GM23338 (cell line): ENCODE measurements around the gene CACNA1S. TPM values are rescaled to one million over a fixed set of nuclear protein-coding genes. Genes with fewer than 3 reads are reported as not detected.

Source experiments
- ATAC-seq: fragments of 200-7000 bp; cut with Tn5 transposase; 3 replicates; pipeline ENCODE4 v1.9.1; 2020
- DNase-seq: peaks from one replicate; pipeline ENCODE4 v3.0.0-alpha.2; 2015; ENCODE audit warnings: low spot score
- H2AFZ ChIP-seq: fragments of 200-600 bp; sonication (generic); 2 replicates; pipeline ENCODE4 v1.8.0; 2016; ENCODE audit warnings: antibody characterized with exemption, mild to moderate bottlenecking, moderate library complexity
- H3F3A ChIP-seq: fragments of 200-600 bp; sonication (generic); replicated peaks from 2 replicates; pipeline ENCODE4 v1.8.0; 2017; ENCODE audit warnings: antibody characterized with exemption, mixed run types, low read depth
- H3K27ac ChIP-seq: fragments of 200-600 bp; sonication (generic); 2 replicates; pipeline ENCODE4 v1.6.1; 2016; ENCODE audit warnings: low read depth
- H3K27me3 ChIP-seq: fragments of 200-600 bp; sonication (generic); 2 replicates; pipeline ENCODE4 v1.8.0; 2016; ENCODE audit warnings: mild to moderate bottlenecking, mixed run types, moderate library complexity; ENCODE audit not compliant: insufficient read depth
- H3K36me3 ChIP-seq: fragments of 200-600 bp; sonication (generic); 2 replicates; pipeline ENCODE4 v1.8.0; 2016; ENCODE audit warnings: mild to moderate bottlenecking; ENCODE audit not compliant: insufficient read depth
- H3K4me1 ChIP-seq: fragments of 200-600 bp; sonication (generic); 2 replicates; pipeline ENCODE4 v1.8.0; 2016; ENCODE audit warnings: mild to moderate bottlenecking, moderate library complexity; ENCODE audit not compliant: insufficient read depth
- H3K4me2 ChIP-seq: fragments of 200-600 bp; sonication (generic); 2 replicates; pipeline ENCODE4 v1.7.1; 2017; ENCODE audit warnings: mixed run types
- H3K4me3 ChIP-seq: fragments of 200-600 bp; sonication (generic); 2 replicates; pipeline ENCODE4 v1.6.1; 2016; ENCODE audit warnings: mixed run types
- H3K79me2 ChIP-seq: fragments of 200-600 bp; sonication (generic); replicated peaks from 2 replicates; pipeline ENCODE4 v1.8.0; 2017; ENCODE audit warnings: mild to moderate bottlenecking; ENCODE audit not compliant: insufficient read depth
- H3K9me2 ChIP-seq: fragments of 200-600 bp; sonication (generic); 2 replicates; pipeline ENCODE4 v1.8.0; 2017; ENCODE audit not compliant: insufficient read depth
- H4K20me1 ChIP-seq: fragments of 200-600 bp; sonication (generic); replicated peaks from 2 replicates; pipeline ENCODE4 v1.8.0; 2017; ENCODE audit warnings: mild to moderate bottlenecking; ENCODE audit not compliant: insufficient read depth
- H3K27ac Mint-ChIP-seq: 2 replicates; pipeline ENCODE4 v1.8.0; 2020; ENCODE audit warnings: inconsistent platforms, mild to moderate bottlenecking, moderate library complexity, mixed read lengths
- H3K27me3 Mint-ChIP-seq: 3 replicates; pipeline ENCODE4 v1.8.0; 2022; ENCODE audit warnings: low read depth, mild to moderate bottlenecking, moderate library complexity, mixed read lengths, inconsistent platforms; ENCODE audit not compliant: insufficient read depth, poor library complexity
- H3K36me3 Mint-ChIP-seq: 3 replicates; pipeline ENCODE4 v1.8.0; 2021; ENCODE audit warnings: low read depth, mild to moderate bottlenecking, inconsistent platforms, moderate library complexity, mixed read lengths
- H3K4me1 Mint-ChIP-seq: 3 replicates; pipeline ENCODE4 v1.8.0; 2020; ENCODE audit warnings: mild to moderate bottlenecking, inconsistent platforms, mixed read lengths
- H3K4me3 Mint-ChIP-seq: 3 replicates; pipeline ENCODE4 v1.8.0; 2021; ENCODE audit warnings: moderate library complexity, mild to moderate bottlenecking, inconsistent platforms, mixed read lengths
- H3K9me3 Mint-ChIP-seq: 3 replicates; pipeline ENCODE4 v1.8.0; 2020; ENCODE audit warnings: moderate library complexity, mild to moderate bottlenecking, inconsistent platforms, mixed read lengths
- CREB1 ChIP-seq: fragments of 250-450 bp; sonication (Bioruptor Pico); IDR thresholded peaks from 2 replicates; pipeline ENCODE4 v1.5.0; 2020; ENCODE audit warnings: low read depth, mild to moderate bottlenecking, moderate library complexity
- EZH2 ChIP-seq: fragments of 200-600 bp; sonication (generic); IDR thresholded peaks from one replicate; pipeline ENCODE4 v1.8.0; 2017; ENCODE audit warnings: antibody characterized with exemption, mild to moderate bottlenecking, low read depth; ENCODE audit not compliant: unreplicated experiment
- EZH2phosphoT487 ChIP-seq: fragments of 200-600 bp; sonication (generic); IDR thresholded peaks from one replicate; pipeline ENCODE4 v1.8.1; 2018; ENCODE audit warnings: antibody characterized with exemption; ENCODE audit not compliant: unreplicated experiment
- JUNB ChIP-seq: IDR thresholded peaks from one replicate; pipeline ENCODE4 v1.6.1; 2016; ENCODE audit warnings: antibody characterized with exemption; ENCODE audit not compliant: unreplicated experiment
- NANOG ChIP-seq: IDR thresholded peaks from 2 replicates; pipeline ENCODE4 v1.6.1; 2016; ENCODE audit warnings: antibody characterized with exemption, borderline replicate concordance
- POLR2AphosphoS5 ChIP-seq: IDR thresholded peaks from 2 replicates; pipeline ENCODE4 v1.6.1; 2016; ENCODE audit warnings: antibody characterized with exemption, low read depth
- STAT1 ChIP-seq: IDR thresholded peaks from one replicate; pipeline ENCODE4 v1.6.1; 2016; ENCODE audit warnings: antibody characterized with exemption; ENCODE audit not compliant: unreplicated experiment
- ZNF114 ChIP-seq: fragments of 250-450 bp; sonication (Bioruptor Pico); IDR thresholded peaks from 2 replicates; pipeline ENCODE4 v1.5.0; 2020; ENCODE audit warnings: mild to moderate bottlenecking, moderate library complexity
- ZNF331 ChIP-seq: fragments of 250-450 bp; sonication (Bioruptor Pico); IDR thresholded peaks from 2 replicates; pipeline ENCODE4 v1.5.0; 2020; ENCODE audit warnings: low read depth, mild to moderate bottlenecking, moderate library complexity
- polyA plus RNA-seq: library from polyadenylated mRNA; unstranded; fragments of >200 nt; fragmentation: Nextera tagmentation; extraction: Ambion mirVana; gene quantifications from 2 replicates; pipeline ENCODE4 v1.2.1, GENCODE V29; 2016
- total RNA-seq: library from RNA; depleted of rRNA; stranded (reverse); fragments of >200 nt; shearing (Covaris generic); gene quantifications from 2 replicates; pipeline ENCODE4 v1.2.3, GENCODE V29; 2014
- TF ChIP-seq, protein P1 (sequence below): IDR thresholded peaks from one replicate; pipeline ENCODE4 v1.6.1; 2018; ENCODE audit warnings: antibody characterized with exemption; ENCODE audit not compliant: unreplicated experiment
- TF ChIP-seq, protein P2 (sequence below): IDR thresholded peaks from 2 replicates; pipeline ENCODE4 v1.6.1; 2016; ENCODE audit warnings: antibody characterized with exemption
- TF ChIP-seq, protein P3 (sequence below), 2 experiments: fragments of 200-600 bp in 1 of 2; sonication (generic) in 1 of 2; conservative IDR thresholded peaks; 2 replicates each; pipeline versions ENCODE4 v1.5.1 to v1.6.1; 2016 to 2017; ENCODE audit warnings: antibody characterized with exemption in 2 of 2, low read depth in 2 of 2, mild to moderate bottlenecking in 2 of 2, moderate library complexity in 1 of 2
- TF ChIP-seq, protein P4 (sequence below): fragments of 250-450 bp; sonication (Bioruptor Pico); IDR thresholded peaks from 2 replicates; pipeline ENCODE4 v1.5.0; 2020; ENCODE audit warnings: mild to moderate bottlenecking, moderate library complexity

The CACNA1S gene
- total and polyA plus RNA-seq, 2 experiments from 2014 or later: 0.03 TPM; not detected in 1

DNA sequence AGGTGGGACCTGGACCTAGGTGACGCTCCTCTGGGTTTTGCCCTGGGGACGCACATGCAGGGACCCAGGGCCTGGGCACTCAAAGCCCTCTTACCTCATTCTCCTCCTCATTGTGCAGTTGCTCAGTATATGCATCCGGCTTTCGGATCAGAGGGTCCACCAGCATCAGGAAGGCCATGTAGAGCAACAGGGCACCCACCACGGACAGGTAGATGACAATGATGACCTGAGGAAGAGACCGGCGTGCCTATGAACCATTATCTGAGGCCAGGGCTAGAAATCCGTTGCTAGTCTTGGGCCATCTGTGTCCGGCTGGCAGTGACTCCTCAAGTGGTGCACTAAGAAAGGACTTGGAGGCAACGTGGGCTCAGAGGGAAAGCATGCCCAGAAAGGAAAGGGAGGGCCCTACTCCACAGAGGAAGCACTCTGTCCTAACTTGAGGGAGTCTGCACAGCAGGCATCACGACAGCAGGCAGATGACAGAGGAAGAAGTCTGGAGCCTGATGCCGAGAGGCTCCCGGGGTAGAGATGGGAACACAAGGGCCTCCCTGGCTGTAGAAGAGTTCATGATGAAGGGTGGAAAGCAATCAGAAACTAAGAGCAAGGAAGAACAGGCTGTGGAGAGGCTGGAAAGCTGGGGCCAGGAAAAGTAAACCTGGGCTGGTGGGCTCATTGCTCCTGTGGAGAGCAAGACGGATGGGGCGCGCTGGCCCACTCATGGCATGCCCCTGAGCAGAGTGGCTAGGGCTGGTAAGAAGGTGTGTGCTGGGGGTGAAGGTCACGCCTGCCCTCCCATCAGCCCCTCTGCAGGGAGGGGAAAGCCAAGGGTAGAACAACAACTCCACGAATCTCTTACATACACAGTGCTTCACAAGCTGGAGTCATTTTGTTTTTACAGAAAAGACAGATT is 31.8 kb upstream of the CACNA1S start:
- Mint-ChIP-seq H3K27ac (no peak overlapping the region), H3K27me3 (peaks cover 3% of the 10 kb centered on the region), H3K36me3 (peaks cover 93% of the 10 kb centered on the region), H3K4me3 (no peak overlapping the region), H3K4me1 (no peaks in the 10 kb centered on the region), H3K9me3 (no peaks in the 10 kb centered on the region)
- no peak overlapping the region for H3K4me3 ChIP-seq
- H3F3A ChIP-seq: no peaks in the 10 kb centered on the region
- H3K79me2 ChIP-seq: no peaks in the 10 kb centered on the region
- TF ChIP-seq ZNF331 (no peak), POLR2AphosphoS5 (no peak), EZH2 (no peak), STAT1 (no peak), EZH2phosphoT487 (no peak), ZNF114 (CRISPR knock-in tag) (no peak), JUNB (no peak), NANOG (no peak), CREB1 (no peak)
- TF ChIP-seq, protein P1, sequence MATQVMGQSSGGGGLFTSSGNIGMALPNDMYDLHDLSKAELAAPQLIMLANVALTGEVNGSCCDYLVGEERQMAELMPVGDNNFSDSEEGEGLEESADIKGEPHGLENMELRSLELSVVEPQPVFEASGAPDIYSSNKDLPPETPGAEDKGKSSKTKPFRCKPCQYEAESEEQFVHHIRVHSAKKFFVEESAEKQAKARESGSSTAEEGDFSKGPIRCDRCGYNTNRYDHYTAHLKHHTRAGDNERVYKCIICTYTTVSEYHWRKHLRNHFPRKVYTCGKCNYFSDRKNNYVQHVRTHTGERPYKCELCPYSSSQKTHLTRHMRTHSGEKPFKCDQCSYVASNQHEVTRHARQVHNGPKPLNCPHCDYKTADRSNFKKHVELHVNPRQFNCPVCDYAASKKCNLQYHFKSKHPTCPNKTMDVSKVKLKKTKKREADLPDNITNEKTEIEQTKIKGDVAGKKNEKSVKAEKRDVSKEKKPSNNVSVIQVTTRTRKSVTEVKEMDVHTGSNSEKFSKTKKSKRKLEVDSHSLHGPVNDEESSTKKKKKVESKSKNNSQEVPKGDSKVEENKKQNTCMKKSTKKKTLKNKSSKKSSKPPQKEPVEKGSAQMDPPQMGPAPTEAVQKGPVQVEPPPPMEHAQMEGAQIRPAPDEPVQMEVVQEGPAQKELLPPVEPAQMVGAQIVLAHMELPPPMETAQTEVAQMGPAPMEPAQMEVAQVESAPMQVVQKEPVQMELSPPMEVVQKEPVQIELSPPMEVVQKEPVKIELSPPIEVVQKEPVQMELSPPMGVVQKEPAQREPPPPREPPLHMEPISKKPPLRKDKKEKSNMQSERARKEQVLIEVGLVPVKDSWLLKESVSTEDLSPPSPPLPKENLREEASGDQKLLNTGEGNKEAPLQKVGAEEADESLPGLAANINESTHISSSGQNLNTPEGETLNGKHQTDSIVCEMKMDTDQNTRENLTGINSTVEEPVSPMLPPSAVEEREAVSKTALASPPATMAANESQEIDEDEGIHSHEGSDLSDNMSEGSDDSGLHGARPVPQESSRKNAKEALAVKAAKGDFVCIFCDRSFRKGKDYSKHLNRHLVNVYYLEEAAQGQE: no peak
- TF ChIP-seq, protein P2, sequence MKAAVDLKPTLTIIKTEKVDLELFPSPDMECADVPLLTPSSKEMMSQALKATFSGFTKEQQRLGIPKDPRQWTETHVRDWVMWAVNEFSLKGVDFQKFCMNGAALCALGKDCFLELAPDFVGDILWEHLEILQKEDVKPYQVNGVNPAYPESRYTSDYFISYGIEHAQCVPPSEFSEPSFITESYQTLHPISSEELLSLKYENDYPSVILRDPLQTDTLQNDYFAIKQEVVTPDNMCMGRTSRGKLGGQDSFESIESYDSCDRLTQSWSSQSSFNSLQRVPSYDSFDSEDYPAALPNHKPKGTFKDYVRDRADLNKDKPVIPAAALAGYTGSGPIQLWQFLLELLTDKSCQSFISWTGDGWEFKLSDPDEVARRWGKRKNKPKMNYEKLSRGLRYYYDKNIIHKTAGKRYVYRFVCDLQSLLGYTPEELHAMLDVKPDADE: no peak
- TF ChIP-seq, protein P3, sequence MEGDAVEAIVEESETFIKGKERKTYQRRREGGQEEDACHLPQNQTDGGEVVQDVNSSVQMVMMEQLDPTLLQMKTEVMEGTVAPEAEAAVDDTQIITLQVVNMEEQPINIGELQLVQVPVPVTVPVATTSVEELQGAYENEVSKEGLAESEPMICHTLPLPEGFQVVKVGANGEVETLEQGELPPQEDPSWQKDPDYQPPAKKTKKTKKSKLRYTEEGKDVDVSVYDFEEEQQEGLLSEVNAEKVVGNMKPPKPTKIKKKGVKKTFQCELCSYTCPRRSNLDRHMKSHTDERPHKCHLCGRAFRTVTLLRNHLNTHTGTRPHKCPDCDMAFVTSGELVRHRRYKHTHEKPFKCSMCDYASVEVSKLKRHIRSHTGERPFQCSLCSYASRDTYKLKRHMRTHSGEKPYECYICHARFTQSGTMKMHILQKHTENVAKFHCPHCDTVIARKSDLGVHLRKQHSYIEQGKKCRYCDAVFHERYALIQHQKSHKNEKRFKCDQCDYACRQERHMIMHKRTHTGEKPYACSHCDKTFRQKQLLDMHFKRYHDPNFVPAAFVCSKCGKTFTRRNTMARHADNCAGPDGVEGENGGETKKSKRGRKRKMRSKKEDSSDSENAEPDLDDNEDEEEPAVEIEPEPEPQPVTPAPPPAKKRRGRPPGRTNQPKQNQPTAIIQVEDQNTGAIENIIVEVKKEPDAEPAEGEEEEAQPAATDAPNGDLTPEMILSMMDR (conservative IDR thresholded peaks at IDR 0.05; ENCODE audit: low read depth in 2 of 2): no peak
- TF ChIP-seq, protein P4, sequence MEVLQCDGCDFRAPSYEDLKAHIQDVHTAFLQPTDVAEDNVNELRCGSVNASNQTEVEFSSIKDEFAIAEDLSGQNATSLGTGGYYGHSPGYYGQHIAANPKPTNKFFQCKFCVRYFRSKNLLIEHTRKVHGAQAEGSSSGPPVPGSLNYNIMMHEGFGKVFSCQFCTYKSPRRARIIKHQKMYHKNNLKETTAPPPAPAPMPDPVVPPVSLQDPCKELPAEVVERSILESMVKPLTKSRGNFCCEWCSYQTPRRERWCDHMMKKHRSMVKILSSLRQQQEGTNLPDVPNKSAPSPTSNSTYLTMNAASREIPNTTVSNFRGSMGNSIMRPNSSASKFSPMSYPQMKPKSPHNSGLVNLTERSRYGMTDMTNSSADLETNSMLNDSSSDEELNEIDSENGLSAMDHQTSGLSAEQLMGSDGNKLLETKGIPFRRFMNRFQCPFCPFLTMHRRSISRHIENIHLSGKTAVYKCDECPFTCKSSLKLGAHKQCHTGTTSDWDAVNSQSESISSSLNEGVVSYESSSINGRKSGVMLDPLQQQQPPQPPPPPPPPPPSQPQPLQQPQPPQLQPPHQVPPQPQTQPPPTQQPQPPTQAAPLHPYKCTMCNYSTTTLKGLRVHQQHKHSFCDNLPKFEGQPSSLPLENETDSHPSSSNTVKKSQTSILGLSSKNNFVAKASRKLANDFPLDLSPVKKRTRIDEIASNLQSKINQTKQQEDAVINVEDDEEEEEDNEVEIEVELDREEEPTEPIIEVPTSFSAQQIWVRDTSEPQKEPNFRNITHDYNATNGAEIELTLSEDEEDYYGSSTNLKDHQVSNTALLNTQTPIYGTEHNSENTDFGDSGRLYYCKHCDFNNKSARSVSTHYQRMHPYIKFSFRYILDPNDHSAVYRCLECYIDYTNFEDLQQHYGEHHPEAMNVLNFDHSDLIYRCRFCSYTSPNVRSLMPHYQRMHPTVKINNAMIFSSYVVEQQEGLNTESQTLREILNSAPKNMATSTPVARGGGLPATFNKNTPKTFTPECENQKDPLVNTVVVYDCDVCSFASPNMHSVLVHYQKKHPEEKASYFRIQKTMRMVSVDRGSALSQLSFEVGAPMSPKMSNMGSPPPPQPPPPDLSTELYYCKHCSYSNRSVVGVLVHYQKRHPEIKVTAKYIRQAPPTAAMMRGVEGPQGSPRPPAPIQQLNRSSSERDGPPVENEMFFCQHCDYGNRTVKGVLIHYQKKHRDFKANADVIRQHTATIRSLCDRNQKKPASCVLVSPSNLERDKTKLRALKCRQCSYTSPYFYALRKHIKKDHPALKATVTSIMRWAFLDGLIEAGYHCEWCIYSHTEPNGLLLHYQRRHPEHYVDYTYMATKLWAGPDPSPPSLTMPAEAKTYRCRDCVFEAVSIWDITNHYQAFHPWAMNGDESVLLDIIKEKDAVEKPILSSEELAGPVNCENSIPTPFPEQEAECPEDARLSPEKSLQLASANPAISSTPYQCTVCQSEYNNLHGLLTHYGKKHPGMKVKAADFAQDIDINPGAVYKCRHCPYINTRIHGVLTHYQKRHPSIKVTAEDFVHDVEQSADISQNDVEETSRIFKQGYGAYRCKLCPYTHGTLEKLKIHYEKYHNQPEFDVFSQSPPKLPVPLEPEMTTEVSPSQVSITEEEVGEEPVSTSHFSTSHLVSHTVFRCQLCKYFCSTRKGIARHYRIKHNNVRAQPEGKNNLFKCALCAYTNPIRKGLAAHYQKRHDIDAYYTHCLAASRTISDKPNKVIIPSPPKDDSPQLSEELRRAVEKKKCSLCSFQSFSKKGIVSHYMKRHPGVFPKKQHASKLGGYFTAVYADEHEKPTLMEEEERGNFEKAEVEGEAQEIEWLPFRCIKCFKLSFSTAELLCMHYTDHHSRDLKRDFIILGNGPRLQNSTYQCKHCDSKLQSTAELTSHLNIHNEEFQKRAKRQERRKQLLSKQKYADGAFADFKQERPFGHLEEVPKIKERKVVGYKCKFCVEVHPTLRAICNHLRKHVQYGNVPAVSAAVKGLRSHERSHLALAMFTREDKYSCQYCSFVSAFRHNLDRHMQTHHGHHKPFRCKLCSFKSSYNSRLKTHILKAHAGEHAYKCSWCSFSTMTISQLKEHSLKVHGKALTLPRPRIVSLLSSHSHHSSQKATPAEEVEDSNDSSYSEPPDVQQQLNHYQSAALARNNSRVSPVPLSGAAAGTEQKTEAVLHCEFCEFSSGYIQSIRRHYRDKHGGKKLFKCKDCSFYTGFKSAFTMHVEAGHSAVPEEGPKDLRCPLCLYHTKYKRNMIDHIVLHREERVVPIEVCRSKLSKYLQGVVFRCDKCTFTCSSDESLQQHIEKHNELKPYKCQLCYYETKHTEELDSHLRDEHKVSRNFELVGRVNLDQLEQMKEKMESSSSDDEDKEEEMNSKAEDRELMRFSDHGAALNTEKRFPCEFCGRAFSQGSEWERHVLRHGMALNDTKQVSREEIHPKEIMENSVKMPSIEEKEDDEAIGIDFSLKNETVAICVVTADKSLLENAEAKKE: no peak
- peaks cover 13% of the 10 kb centered on the region; the same call in 1 of the 2 replicates for H4K20me1 ChIP-seq
- DNase-seq: no peak
- no peak overlapping the region for H3K4me2 ChIP-seq
- peaks cover 28% of the 10 kb centered on the region for H3K36me3 ChIP-seq
- no peak for ATAC-seq
- no peaks in the 10 kb centered on the region for H3K9me2 ChIP-seq
- H2AFZ ChIP-seq: no peak overlapping the region
- H3K27ac ChIP-seq: no peak overlapping the region
- H3K4me1 ChIP-seq: no peaks in the 10 kb centered on the region
- no peaks in the 10 kb centered on the region for H3K27me3 ChIP-seq
